ENCODE results near the gene MAP7.

DNA sequence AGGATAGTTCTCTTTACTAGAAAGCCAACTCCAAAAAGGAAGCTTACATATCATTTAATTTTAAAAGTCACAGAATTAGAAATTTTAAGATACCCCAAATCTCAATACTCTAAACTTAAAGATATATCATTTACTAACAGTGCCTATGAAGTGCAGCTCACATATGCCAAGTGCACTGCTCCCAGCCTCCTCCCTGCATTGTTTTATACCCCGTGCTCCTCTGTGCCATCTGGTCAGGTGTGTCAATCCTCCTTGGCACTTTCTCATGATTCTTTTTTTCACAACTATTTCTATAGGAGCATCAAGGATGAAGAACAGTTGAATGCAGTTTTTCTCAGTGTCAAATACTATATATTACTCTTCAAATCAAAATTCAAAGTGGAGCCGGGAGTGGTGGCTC, 8.8 kb downstream of the MAP7 start:
- TF ChIP-seq, protein P1, sequence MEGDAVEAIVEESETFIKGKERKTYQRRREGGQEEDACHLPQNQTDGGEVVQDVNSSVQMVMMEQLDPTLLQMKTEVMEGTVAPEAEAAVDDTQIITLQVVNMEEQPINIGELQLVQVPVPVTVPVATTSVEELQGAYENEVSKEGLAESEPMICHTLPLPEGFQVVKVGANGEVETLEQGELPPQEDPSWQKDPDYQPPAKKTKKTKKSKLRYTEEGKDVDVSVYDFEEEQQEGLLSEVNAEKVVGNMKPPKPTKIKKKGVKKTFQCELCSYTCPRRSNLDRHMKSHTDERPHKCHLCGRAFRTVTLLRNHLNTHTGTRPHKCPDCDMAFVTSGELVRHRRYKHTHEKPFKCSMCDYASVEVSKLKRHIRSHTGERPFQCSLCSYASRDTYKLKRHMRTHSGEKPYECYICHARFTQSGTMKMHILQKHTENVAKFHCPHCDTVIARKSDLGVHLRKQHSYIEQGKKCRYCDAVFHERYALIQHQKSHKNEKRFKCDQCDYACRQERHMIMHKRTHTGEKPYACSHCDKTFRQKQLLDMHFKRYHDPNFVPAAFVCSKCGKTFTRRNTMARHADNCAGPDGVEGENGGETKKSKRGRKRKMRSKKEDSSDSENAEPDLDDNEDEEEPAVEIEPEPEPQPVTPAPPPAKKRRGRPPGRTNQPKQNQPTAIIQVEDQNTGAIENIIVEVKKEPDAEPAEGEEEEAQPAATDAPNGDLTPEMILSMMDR (IDR thresholded peaks at IDR 0.05) = no peak
- TF ChIP-seq POLR2A (IDR thresholded peaks at IDR 0.05) (no peak), POLR2AphosphoS5 (IDR thresholded peaks at IDR 0.05) (no peak)
